HG03097 (cell line): Measurements from ENCODE around the gene WWOX.

ENCODE experiments used
- ATAC-seq: cut with Tn5 transposase; IDR thresholded peaks from one replicate; pipeline ENCODE4 v1.9.1; 2021; ENCODE audit not compliant: unreplicated experiment, low FRiP score

Gene WWOX

GRCh38 chr16:79114759-79115158 is 1015.3 kb downstream of the WWOX start:
- ATAC-seq = no peak

GRCh38 chr16:79121906-79122305 is 1022.5 kb downstream of the WWOX start:
- no peak for ATAC-seq

- ATAC-seq = no peak
Measured at GRCh38 chr16:79122343-79122742, 1022.9 kb downstream of the WWOX start.

- ATAC-seq = no peak
Measured at GRCh38 chr16:79124016-79124756, 1024.7 kb downstream of the WWOX start.

- no peak for ATAC-seq
Measured at GRCh38 chr16:79127766-79128165, 1028.3 kb downstream of the WWOX start.

GRCh38 chr16:79128706-79129105 is 1029.3 kb downstream of the WWOX start:
- ATAC-seq = no peak

- ATAC-seq = no peak
Measured at GRCh38 chr16:79130616-79131015, 1031.2 kb downstream of the WWOX start.

GRCh38 chr16:79131321-79132075 is 1032.0 kb downstream of the WWOX start:
- no peak for ATAC-seq

- no peak for ATAC-seq
Measured at GRCh38 chr16:79132701-79133100, 1033.2 kb downstream of the WWOX start.

- ATAC-seq = no peak
Measured at GRCh38 chr16:79134300-79134699, 1034.8 kb downstream of the WWOX start.

- ATAC-seq = no peak
Measured at GRCh38 chr16:79136955-79137354, 1037.5 kb downstream of the WWOX start.

- no peak for ATAC-seq
Measured at GRCh38 chr16:79137426-79137939, 1038.0 kb downstream of the WWOX start.

GRCh38 chr16:79139799-79140198 is 1040.3 kb downstream of the WWOX start:
- no peak for ATAC-seq

- no peak for ATAC-seq
Measured at GRCh38 chr16:79143026-79143425, 1043.6 kb downstream of the WWOX start.

- ATAC-seq = no peak
Measured at GRCh38 chr16:79150151-79150550, 1050.7 kb downstream of the WWOX start.

GRCh38 chr16:79150632-79151310 is 1051.3 kb downstream of the WWOX start:
- no peak for ATAC-seq

GRCh38 chr16:79154086-79154485 is 1054.6 kb downstream of the WWOX start:
- ATAC-seq = no peak

GRCh38 chr16:79155471-79155870 is 1056.0 kb downstream of the WWOX start:
- ATAC-seq = no peak

GRCh38 chr16:79155904-79156303 is 1056.5 kb downstream of the WWOX start:
- no peak for ATAC-seq

GRCh38 chr16:79156761-79157160 is 1057.3 kb downstream of the WWOX start:
- no peak for ATAC-seq

GRCh38 chr16:79158337-79158736 is 1058.9 kb downstream of the WWOX start:
- no peak for ATAC-seq
